GM18508 (cell line): ENCODE data around the gene SIRPG.
"Not testable (repeated sequence)": the region's sequence is repeated elsewhere in the genome, so short reads cannot be mapped to it uniquely, and the experiment has no call there.

Source experiments
- ATAC-seq: cut with Tn5 transposase; IDR thresholded peaks from one replicate; pipeline ENCODE4 v1.9.1; 2021; ENCODE audit warnings: moderate number of reproducible peaks; ENCODE audit not compliant: insufficient read depth, unreplicated experiment

The SIRPG gene

GRCh38 chr20:1657556-1658334 lies at the start of gene SIRPG:
Gene SIRPG, minus strand, starts transcription at chr20:1657779. Its CDS starts 65 bp downstream, at chr20:1657714.
- no peak for ATAC-seq

- not testable (repeated sequence) for ATAC-seq
Observed at GRCh38 chr20:1706887-1707286, 49.3 kb upstream of the SIRPG start.

DNA sequence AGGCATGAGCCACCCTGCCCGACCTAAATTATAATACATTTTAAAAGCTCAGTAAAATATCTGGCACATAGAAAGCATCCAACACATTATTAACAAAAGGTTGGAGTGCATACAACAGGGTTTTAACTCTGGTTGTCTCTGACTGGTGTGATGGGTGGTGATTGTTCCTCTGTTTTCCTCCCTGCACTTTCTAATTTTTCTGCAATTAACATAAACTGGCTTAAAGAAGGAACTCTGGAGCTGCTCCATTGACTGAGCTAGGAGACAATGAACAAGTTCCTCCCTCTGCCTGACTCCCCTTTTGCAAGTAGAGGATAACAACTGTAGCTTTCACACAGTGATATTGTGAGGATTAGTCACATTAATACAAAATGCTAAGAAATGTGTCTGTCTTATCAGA lies 48.5 kb upstream of the SIRPG start:
- no peak for ATAC-seq

- no peak for ATAC-seq
Observed at GRCh38 chr20:1702855-1703254, 45.3 kb upstream of the SIRPG start.

DNA sequence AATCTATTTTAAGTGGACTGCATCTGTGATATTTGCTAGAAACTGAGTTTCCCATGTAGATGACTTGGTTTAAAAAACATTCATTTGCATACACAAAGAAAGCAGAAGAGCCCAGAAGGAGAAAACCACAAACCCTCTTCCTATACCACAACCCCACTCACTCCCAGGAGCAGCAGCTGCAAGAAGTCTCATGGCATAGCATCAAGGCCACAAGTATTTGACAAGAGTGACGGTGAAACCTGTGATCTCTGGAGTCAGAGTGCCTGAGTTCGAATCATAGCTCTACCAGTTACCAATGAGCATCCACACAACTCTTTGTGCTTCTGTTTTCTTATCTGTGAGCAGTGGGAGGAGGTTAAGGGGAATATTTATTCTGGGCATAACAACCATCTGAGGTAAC lies 44.7 kb upstream of the SIRPG start:
- ATAC-seq = no peak

GRCh38 chr20:1700990-1701389 lies 43.4 kb upstream of the SIRPG start:
- no peak for ATAC-seq

GRCh38 chr20:1697592-1697991 lies 40.0 kb upstream of the SIRPG start:
- no peak for ATAC-seq

- no peak for ATAC-seq
Observed at GRCh38 chr20:1696521-1697209, 39.1 kb upstream of the SIRPG start.

DNA sequence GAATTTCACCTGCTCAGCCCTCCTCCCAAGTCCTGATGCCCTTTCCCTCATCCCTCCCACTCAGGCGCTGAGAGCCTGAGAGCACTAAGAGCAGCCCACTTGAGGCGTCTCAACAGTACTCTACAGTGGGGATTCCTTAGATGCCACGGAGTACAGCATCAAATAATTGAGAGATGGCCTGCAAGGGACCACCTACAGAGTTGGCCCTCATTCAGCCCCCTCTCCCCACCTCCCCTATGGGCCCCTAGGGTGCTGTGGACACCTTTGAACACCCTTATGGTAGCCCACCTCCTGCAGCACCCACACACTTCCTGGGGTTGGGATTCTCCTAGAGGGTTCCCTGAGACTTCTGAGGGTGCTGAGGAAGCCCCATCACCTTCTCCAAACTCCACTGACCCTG lies 37.1 kb upstream of the SIRPG start:
- no peak for ATAC-seq

DNA sequence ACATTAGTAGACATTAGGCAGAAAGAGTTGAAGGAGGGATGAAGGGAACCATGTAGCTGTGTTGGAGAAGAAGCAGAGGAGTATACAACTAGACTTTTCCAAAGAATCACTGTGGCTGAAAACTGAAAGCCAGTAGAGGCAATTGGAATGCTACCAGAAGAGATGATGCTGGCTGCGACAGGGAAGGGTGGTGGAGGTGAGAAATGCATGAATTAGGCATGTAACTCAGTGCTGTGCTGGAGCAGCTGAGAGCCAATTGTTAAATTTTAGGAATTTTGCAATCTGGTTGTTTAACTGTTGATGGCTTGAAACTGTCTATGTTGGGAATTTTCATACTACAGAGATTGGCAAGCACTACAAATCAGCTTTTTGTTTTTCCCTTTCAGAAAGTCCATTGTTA lies 35.8 kb upstream of the SIRPG start:
- no peak for ATAC-seq

DNA sequence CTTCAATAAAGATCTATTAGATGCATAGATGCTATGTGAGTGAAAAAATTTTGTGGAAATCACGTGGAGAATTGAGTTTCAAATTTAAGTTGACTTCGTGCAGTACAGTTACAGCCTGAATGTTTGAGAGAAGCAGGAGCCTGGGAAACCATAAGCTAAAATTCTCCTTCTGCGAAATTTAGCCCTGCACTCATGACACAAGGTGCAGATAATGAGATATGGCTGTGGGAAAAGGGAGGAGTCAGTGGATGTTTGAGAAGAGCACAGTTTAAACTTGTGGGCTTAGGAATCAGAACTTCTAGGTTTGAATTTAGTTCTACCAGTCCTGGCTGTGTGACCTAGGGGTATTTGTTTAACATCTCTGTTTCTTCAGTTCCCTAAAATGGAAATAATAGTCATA lies 32.1 kb upstream of the SIRPG start:
- no peak for ATAC-seq

GRCh38 chr20:1688886-1689538 lies 31.4 kb upstream of the SIRPG start:
- no peak for ATAC-seq

GRCh38 chr20:1687053-1687452 lies 29.5 kb upstream of the SIRPG start:
- ATAC-seq = no peak

DNA sequence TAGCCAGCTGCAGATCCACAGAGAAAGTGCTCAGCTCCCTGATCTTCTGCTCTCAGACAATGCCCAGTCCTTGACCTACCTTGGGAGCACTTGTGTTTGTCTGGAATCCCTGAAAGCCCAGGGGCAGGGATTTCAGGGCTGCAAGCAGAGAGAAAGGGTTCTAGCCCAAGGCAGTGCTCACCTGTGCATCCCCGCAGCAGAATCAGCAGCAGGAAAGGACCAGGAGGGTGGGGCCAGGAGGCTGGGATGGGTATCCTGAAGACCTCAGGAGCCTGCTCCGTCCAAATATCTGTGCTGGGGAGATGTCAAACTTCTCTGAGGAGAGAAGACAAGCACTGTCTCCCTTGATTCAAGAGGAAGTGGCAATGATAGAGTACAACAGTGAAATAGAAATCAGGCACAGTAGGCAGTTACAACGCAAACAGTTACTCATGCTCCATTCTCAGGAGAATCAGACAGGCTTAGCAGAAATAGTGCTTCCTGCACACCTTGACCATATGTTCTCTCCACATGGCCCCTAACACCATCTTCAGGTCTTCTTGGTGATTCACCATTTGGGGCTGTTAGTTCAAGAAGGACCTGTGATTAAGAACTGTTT lies 28.7 kb upstream of the SIRPG start:
- no peak for ATAC-seq

DNA sequence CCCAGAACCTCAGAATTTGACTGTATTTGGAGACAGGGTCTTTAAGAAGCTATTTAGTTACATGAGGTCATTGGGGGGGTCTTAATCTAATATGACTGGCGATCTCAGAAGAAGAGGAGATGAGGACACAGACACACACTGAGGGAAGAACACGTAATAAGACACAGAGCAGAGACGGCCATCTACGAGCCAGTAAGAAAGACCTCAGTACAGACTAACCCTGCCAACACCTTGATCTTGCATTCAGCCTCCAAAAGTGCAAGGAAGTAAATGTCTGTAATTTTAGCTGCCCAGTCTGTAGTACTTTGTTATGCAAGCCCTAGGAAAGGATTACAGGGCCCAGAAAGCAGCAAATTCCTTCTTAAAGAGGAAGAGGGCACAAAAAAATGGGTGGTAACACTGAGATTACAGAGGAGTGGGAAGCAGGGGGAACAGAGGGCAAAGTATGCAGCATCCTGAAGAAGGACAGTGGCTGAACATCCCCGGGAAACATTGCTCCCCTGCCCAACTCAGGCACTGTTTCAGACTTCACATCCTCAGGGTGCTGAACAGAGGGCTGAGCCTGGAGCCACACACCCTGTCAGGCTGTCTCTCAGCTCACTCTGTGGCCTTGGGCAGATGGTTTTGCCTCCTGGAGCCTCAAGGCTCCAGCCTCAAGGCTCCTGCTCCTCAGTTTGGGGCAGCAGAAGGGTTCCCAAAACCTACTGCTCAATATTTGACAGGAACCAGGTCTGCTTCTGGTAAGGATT lies 27.9 kb upstream of the SIRPG start:
- no peak for ATAC-seq

GRCh38 chr20:1684872-1685271 lies 27.3 kb upstream of the SIRPG start:
- no peak for ATAC-seq

GRCh38 chr20:1676650-1677049 lies 19.1 kb upstream of the SIRPG start:
- ATAC-seq = no peak

DNA sequence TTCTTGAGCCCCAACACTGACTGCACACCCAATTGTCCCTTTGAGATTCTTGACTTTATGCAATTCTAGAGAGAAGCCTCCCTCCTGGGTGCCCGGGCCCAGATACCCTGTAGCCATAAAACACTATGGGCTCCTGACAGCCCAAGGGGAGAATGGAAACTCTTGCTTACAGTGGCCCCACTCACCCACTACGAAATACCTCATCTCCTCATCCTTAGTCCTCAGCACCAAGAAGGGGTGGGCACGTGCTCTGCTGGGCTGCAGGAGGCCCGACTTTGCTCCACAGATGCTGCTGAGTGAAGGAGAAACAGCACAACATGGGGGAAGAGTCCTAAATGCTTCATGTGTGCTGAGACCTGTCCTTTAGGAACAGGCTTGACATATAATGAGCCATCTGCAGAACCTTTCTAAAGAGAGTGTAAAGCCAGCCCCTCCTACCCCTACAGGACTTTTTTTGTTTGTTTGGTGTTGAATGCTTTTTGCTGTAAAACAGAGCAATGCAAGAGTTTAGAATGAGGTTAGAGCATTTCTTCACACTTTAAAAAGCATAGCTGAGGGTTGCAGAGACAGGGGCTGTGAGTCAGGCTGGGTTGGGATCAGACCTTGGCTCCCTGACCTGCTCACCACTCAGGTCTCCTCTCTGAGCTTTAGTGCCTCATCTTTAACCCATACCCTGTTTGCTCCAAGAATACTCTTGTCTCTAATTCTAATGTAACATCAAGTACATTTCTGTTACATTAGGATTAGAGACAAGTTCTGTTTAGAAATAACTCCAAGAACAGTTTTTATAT lies 17.6 kb upstream of the SIRPG start:
- ATAC-seq = no peak

GRCh38 chr20:1674361-1674760 lies 16.8 kb upstream of the SIRPG start:
- no peak for ATAC-seq

GRCh38 chr20:1673424-1673823 lies 15.8 kb upstream of the SIRPG start:
- ATAC-seq = no peak
